DMS53 treated with DMSO at 0.1 percent for 48 hours (cell line): ENCODE data around the gene STIP1.
A peak's percentile ranks its signal among the peaks of the same experiment; 100 is the strongest.

Experiments
- DNase-seq: peaks from one replicate; lab custom pipeline; 2025; ENCODE audit not compliant: unreplicated experiment; lab: John Stamatoyannopoulos, UW

STIP1 gene

GRCh38 chr11:64196626-64197025, 10.7 kb downstream of the STIP1 start:
- no peak for DNase-seq

GRCh38 chr11:64198511-64198910, 12.5 kb downstream of the STIP1 start:
- no peak for DNase-seq

- DNase-seq = no peak
Observed at GRCh38 chr11:64201543-64201942, 15.6 kb downstream of the STIP1 start.

- no peak for DNase-seq
Observed at GRCh38 chr11:64202992-64203391, 17.0 kb downstream of the STIP1 start.

- no peak for DNase-seq
Observed at GRCh38 chr11:64203421-64204079, 17.6 kb downstream of the STIP1 start.

- no peak for DNase-seq
Observed at GRCh38 chr11:64204080-64204440, 18.1 kb downstream of the STIP1 start.

GRCh38 chr11:64204464-64204989, 18.6 kb downstream of the STIP1 start:
- DNase-seq = peak; percentile 66

GRCh38 chr11:64206457-64207255, 20.7 kb downstream of the STIP1 start, which contains the start of gene FERMT3:
Gene FERMT3, plus strand, starts transcription at chr11:64206721. Its CDS starts 644 bp downstream, at chr11:64207365.
- DNase-seq = no peak

GRCh38 chr11:64207256-64208085, 21.5 kb downstream of the STIP1 start:
- DNase-seq = no peak

GRCh38 chr11:64208086-64208795, 22.3 kb downstream of the STIP1 start:
- DNase-seq = no peak

- DNase-seq = no peak
Observed at GRCh38 chr11:64208796-64209562, 23.0 kb downstream of the STIP1 start.

GRCh38 chr11:64209563-64209843, 23.5 kb downstream of the STIP1 start:
- DNase-seq = no peak

GRCh38 chr11:64210301-64211020, 24.5 kb downstream of the STIP1 start:
- no peak for DNase-seq

- DNase-seq = no peak
Observed at GRCh38 chr11:64211181-64211872, 25.4 kb downstream of the STIP1 start.

- DNase-seq = no peak
Observed at GRCh38 chr11:64216879-64217278, 30.9 kb downstream of the STIP1 start.

- DNase-seq = no peak
Observed at GRCh38 chr11:64218628-64219353, 32.8 kb downstream of the STIP1 start.

GRCh38 chr11:64219354-64219684, 33.3 kb downstream of the STIP1 start:
- no peak for DNase-seq

- DNase-seq = no peak
Observed at GRCh38 chr11:64219755-64220154, 33.8 kb downstream of the STIP1 start.
